Right atrium auricular region (tissue), 2 donors: ENCODE results near the gene PHC2. TPM values are rescaled to one million over a fixed set of nuclear protein-coding genes. Genes with fewer than 3 reads are reported as not detected.

ENCODE experiments used
- DNase-seq: peaks from one replicate; pipeline ENCODE4 v3.0.0-alpha.2; 2019; ENCODE audit warnings: low spot score
- H3K27ac ChIP-seq, 2 donors: fragments of 200-600 bp; sonication (generic); 1 replicate in 1 of 2; 2 replicates in 1 of 2; pipeline ENCODE4 v1.5.1; 2016 to 2019
- H3K27me3 ChIP-seq, 2 donors: fragments of 200-600 bp; sonication (generic); one replicate each; pipeline versions ENCODE4 v1.5.1 to v1.6.0; 2017 to 2019
- H3K36me3 ChIP-seq: fragments of 200-600 bp; sonication (generic); one replicate; pipeline ENCODE4 v1.5.1; 2016
- H3K4me1 ChIP-seq, 2 donors: fragments of 200-600 bp; sonication (generic); one replicate each; pipeline versions ENCODE4 v1.5.1 to v1.6.0; 2017 to 2019
- H3K4me3 ChIP-seq, 2 donors: fragments of 200-600 bp; sonication (generic); 1 replicate in 1 of 2; 2 replicates in 1 of 2; pipeline ENCODE4 v1.5.1; 2017 to 2019; ENCODE audit warnings: mild to moderate bottlenecking in 1 of 2, moderate library complexity in 1 of 2
- H3K9me3 ChIP-seq, 2 donors: fragments of 200-600 bp; sonication (generic); one replicate each; pipeline ENCODE4 v1.5.1; 2019
- CTCF ChIP-seq, 2 donors: fragments of 200-600 bp; sonication (generic); IDR thresholded peaks; one replicate each; pipeline ENCODE4 v1.5.1; 2019; ENCODE audit warnings: antibody characterized with exemption in 2 of 2
- total RNA-seq, 2 donors: library from RNA; depleted of rRNA; stranded (reverse); fragments of >200 nt; gene quantifications; one replicate each; pipeline ENCODE4 v1.1.0, GENCODE V29; 2016

PHC2 gene
- total RNA-seq, 2 donors from 2014 or later: 98.4 to 144 TPM

GRCh38 chr1:33466159-33466558, 35.3 kb upstream of the PHC2 start:
- no peaks in the 10 kb centered on the region for H3K9me3 ChIP-seq
- H3K27me3 ChIP-seq: no peaks in the 10 kb centered on the region
- TF ChIP-seq CTCF (IDR thresholded peaks at IDR 0.05): no peak
- H3K4me3 ChIP-seq: no peak overlapping the region
- DNase-seq: no peak
- peaks cover 0 to 31% of the 10 kb centered on the region in 2 donors for H3K4me1 ChIP-seq
- peak overlapping the region in 1 of 2 donors; percentile 40 for H3K27ac ChIP-seq
- H3K36me3 ChIP-seq: no peaks in the 10 kb centered on the region

- Histone ChIP-seq H3K27me3 (no peaks in the 10 kb centered on the region), H3K4me3 (no peak overlapping the region), H3K4me1 (peaks cover 0 to 34% of the 10 kb centered on the region in 2 donors), H3K36me3 (no peaks in the 10 kb centered on the region), H3K9me3 (no peaks in the 10 kb centered on the region), H3K27ac (no peak overlapping the region)
- DNase-seq: no peak
- TF ChIP-seq CTCF (IDR thresholded peaks at IDR 0.05): no peak
Measured at GRCh38 chr1:33465316-33465715, 34.4 kb upstream of the PHC2 start.

DNA sequence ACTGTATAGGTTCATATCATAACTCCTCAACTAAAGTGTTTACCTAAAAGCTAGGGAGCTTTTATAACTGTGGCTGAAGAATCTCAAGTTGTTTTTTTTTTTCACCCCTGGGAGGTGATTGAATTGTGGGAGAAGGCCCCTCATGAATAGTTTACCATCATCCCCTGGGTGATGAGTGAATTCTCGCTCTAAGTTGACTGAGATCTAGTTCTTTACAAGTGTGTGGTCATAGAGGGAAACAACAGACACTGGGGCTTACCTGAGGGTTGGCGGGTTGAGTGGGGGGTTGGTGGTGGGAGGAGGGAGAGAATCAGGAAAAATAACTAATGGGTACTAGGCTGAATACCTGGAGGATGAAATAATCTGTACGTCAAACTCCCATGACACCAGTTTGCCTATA, 33.7 kb upstream of the PHC2 start:
- no peak for DNase-seq
- no peak for TF ChIP-seq CTCF (IDR thresholded peaks at IDR 0.05)
- Histone ChIP-seq H3K36me3 (no peaks in the 10 kb centered on the region), H3K4me3 (no peak overlapping the region), H3K27me3 (no peaks in the 10 kb centered on the region), H3K4me1 (peaks cover 0 to 36% of the 10 kb centered on the region in 2 donors), H3K9me3 (no peaks in the 10 kb centered on the region), H3K27ac (no peak overlapping the region)

- Histone ChIP-seq H3K9me3 (no peaks in the 10 kb centered on the region), H3K27me3 (no peaks in the 10 kb centered on the region), H3K27ac (peak overlapping the region; percentile 80 to 86), H3K4me3 (no peak overlapping the region), H3K4me1 (peaks cover 0 to 40% of the 10 kb centered on the region in 2 donors), H3K36me3 (no peaks in the 10 kb centered on the region)
- DNase-seq: no peak
- TF ChIP-seq CTCF (IDR thresholded peaks at IDR 0.05): no peak
Measured at GRCh38 chr1:33462405-33463164, 31.7 kb upstream of the PHC2 start.

DNA sequence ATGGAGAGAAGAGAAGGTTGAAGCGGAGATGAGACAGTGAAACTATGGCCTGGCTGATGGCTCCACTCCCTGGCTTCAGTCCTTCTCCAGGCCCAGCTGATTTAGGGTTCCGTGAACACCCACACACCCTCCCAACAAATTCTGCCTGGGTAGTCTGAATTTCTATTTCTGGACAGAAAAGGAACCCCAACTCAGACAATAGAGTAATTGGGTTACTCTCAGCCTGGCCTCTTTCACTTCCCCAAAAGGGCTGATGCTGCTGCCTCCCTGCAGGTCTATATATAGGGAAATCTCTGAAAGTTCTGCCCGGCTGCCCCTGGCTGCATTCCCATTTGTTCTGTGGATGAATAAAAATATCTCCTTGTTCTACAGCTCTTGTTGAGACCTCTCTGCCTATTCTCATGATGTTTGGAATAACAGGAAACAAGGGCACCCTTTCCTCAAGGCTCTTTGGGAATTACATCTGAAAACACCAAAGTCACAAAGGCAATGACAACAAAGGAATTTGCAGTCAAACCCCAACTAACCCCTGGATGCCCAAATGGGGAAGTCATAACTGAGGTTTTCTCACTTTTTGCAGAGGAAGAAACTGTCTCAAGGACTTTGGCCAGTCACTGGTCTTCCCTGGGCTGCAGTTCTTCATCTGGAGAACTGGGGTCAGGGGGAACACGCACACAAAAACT, 30.2 kb upstream of the PHC2 start:
- Histone ChIP-seq H3K27ac (peak overlapping the region; percentile 80 to 86), H3K4me1 (peaks cover 0 to 42% of the 10 kb centered on the region in 2 donors), H3K4me3 (no peak overlapping the region), H3K27me3 (no peaks in the 10 kb centered on the region), H3K9me3 (no peaks in the 10 kb centered on the region), H3K36me3 (no peaks in the 10 kb centered on the region)
- no peak for DNase-seq
- no peak for TF ChIP-seq CTCF (IDR thresholded peaks at IDR 0.05)
